ENCODE results near the gene MRPL1.

Gene MRPL1

DNA sequence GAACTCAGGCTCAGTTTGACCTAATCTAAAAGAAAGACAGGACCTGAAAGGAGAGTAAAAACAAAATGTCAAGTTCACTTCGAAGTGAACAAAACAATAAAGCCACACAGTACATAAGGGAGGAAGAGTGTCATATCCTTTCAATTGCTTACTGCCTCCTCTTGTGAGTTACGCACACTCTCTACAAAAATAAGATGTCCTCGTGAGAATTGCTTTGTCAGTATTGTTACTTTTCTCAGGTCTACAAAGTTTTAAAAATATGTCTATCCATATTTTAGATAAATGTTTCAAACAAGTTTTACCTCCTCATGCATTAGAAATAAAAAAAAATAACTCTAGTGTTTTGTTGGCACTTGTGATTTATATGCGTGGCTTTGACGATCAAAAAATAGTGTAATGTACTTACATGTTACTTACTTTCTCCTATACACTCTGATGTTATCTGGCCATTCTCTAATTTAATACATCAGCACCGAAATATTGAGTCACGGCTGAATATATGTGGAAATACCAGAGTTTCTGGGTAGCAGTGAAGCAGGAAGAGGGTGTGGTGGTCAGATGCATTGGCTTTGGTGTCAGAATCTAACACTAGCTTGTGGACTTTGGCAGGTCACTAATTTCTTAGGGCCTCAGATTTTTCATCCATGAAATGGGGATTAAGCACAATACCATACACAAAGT is 8.1 kb upstream of the MRPL1 start:
- Histone ChIP-seq H3F3A (ENCODE audit: low read depth) (no peaks in the 10 kb centered on the region; the same call in 1 of the 2 replicates), H3K79me2 (ENCODE audit: insufficient read depth, low read length) (no peaks in the 10 kb centered on the region), H3K9me2 (replicated peaks; ENCODE audit: low read depth, low read length) (no peaks in the 10 kb centered on the region), H3K4me1 (ENCODE audit: insufficient read depth, low read length, poor library complexity, severe bottlenecking) (peaks cover 32% of the 10 kb centered on the region), H3K9me3 (ENCODE audit: insufficient read depth, low read depth, low read length) (no peaks in the 10 kb centered on the region), H3K27me3 (ENCODE audit: insufficient read depth, low read length, poor library complexity, severe bottlenecking) (no peaks in the 10 kb centered on the region), H3K4me3 (ENCODE audit: low read length, poor library complexity, severe bottlenecking) (peak overlapping the region; percentile 65), H3K36me3 (ENCODE audit: insufficient read depth, low read length) (no peaks in the 10 kb centered on the region), H2AFZ (ENCODE audit: low read length) (peak overlapping the region; percentile 84), H3K4me2 (ENCODE audit: low read depth, low read length, poor library complexity, severe bottlenecking) (peak overlapping the region; percentile 80), H4K20me1 (ENCODE audit: insufficient read depth, low read length, poor library complexity, severe bottlenecking) (no peaks in the 10 kb centered on the region), H3K9ac (ENCODE audit: low read depth, low read length, poor library complexity, severe bottlenecking) (peak overlapping the region; percentile 66)
- TF ChIP-seq, protein P1, sequence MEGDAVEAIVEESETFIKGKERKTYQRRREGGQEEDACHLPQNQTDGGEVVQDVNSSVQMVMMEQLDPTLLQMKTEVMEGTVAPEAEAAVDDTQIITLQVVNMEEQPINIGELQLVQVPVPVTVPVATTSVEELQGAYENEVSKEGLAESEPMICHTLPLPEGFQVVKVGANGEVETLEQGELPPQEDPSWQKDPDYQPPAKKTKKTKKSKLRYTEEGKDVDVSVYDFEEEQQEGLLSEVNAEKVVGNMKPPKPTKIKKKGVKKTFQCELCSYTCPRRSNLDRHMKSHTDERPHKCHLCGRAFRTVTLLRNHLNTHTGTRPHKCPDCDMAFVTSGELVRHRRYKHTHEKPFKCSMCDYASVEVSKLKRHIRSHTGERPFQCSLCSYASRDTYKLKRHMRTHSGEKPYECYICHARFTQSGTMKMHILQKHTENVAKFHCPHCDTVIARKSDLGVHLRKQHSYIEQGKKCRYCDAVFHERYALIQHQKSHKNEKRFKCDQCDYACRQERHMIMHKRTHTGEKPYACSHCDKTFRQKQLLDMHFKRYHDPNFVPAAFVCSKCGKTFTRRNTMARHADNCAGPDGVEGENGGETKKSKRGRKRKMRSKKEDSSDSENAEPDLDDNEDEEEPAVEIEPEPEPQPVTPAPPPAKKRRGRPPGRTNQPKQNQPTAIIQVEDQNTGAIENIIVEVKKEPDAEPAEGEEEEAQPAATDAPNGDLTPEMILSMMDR (conservative IDR thresholded peaks at IDR 0.05; ENCODE audit: low read length): no peak
- TF ChIP-seq EZH2phosphoT487 (IDR thresholded peaks at IDR 0.05; ENCODE audit: borderline replicate concordance): no peak

DNA sequence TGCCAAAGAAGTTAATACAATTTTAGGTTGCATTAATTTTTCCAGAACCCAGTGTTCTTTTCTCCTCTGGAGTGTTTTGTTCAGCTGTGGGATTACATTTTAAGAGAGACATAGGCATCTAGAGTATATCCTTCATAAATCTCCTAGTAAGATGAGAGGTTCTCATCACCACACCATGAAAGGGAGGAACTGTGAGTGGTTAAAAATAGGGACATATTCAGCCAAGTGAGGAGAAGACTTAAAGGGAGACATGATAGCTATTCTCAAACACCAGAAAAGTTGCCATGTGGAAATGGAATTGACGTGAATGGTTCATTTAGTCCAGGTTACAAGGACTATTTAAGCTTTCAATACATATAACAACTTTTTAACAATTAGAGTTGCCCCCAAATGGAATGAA is 6.5 kb upstream of the MRPL1 start:
- H3K4me2 ChIP-seq (ENCODE audit: low read depth, low read length, poor library complexity, severe bottlenecking): no peak overlapping the region

DNA sequence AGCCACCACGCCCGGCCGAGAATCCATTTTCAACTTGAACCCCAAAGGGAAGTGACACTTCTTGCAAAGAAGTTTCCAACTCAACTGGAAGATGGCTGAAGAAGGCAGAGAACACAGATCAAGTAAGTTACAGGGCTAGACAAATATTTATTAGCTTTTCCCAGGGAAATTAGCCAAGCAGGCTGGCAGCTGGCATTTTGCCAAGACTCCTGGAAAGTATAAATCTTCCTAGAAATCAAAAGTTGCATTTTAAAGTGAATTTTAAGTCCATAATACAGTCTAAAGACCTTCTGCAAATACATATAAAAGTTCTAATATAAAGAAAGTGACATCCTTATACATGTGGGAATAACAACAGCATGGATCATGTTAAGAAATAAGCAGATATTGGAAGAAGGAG is 3.4 kb upstream of the MRPL1 start:
- Histone ChIP-seq H3K9ac (ENCODE audit: low read depth, low read length, poor library complexity, severe bottlenecking) (no peak overlapping the region), H3F3A (ENCODE audit: low read depth) (peaks cover 5% of the 10 kb centered on the region; the same call in 1 of the 2 replicates), H3K27me3 (ENCODE audit: insufficient read depth, low read length, poor library complexity, severe bottlenecking) (no peaks in the 10 kb centered on the region), H4K20me1 (ENCODE audit: insufficient read depth, low read length, poor library complexity, severe bottlenecking) (no peaks in the 10 kb centered on the region), H3K79me2 (ENCODE audit: insufficient read depth, low read length) (peaks cover 15% of the 10 kb centered on the region), H3K36me3 (ENCODE audit: insufficient read depth, low read length) (no peaks in the 10 kb centered on the region), H3K9me3 (ENCODE audit: insufficient read depth, low read depth, low read length) (no peaks in the 10 kb centered on the region), H3K4me1 (ENCODE audit: insufficient read depth, low read length, poor library complexity, severe bottlenecking) (peaks cover 27% of the 10 kb centered on the region), H3K9me2 (replicated peaks; ENCODE audit: low read depth, low read length) (no peaks in the 10 kb centered on the region), H2AFZ (ENCODE audit: low read length) (no peak overlapping the region), H3K4me3 (ENCODE audit: low read length, poor library complexity, severe bottlenecking) (no peak overlapping the region), H3K4me2 (ENCODE audit: low read depth, low read length, poor library complexity, severe bottlenecking) (no peak overlapping the region)
- no peak for TF ChIP-seq EZH2phosphoT487 (IDR thresholded peaks at IDR 0.05; ENCODE audit: borderline replicate concordance)
- TF ChIP-seq, protein P1 (conservative IDR thresholded peaks at IDR 0.05; ENCODE audit: low read length): no peak

More for the DNA sequence above, 6.5 kb upstream of the MRPL1 start:
- Histone ChIP-seq H3K4me1 (ENCODE audit: insufficient read depth, low read length, poor library complexity, severe bottlenecking) (peaks cover 32% of the 10 kb centered on the region), H3K79me2 (ENCODE audit: insufficient read depth, low read length) (no peaks in the 10 kb centered on the region), H3K36me3 (ENCODE audit: insufficient read depth, low read length) (no peaks in the 10 kb centered on the region), H3F3A (ENCODE audit: low read depth) (no peaks in the 10 kb centered on the region; the same call in 1 of the 2 replicates), H2AFZ (ENCODE audit: low read length) (0 out of 2 replicates have a peak overlapping the region, but pooled peaks have one; percentile 22), H3K9me2 (replicated peaks; ENCODE audit: low read depth, low read length) (no peaks in the 10 kb centered on the region), H4K20me1 (ENCODE audit: insufficient read depth, low read length, poor library complexity, severe bottlenecking) (no peaks in the 10 kb centered on the region), H3K27me3 (ENCODE audit: insufficient read depth, low read length, poor library complexity, severe bottlenecking) (no peaks in the 10 kb centered on the region), H3K9me3 (ENCODE audit: insufficient read depth, low read depth, low read length) (no peaks in the 10 kb centered on the region), H3K4me3 (ENCODE audit: low read length, poor library complexity, severe bottlenecking) (no peak overlapping the region), H3K9ac (ENCODE audit: low read depth, low read length, poor library complexity, severe bottlenecking) (no peak overlapping the region)
- no peak for TF ChIP-seq EZH2phosphoT487 (IDR thresholded peaks at IDR 0.05; ENCODE audit: borderline replicate concordance)
- TF ChIP-seq, protein P1 (conservative IDR thresholded peaks at IDR 0.05; ENCODE audit: low read length): no peak
